Activated CD4-positive, alpha-beta T cell treated with anti-CD3 and anti-CD28 coated beads for 48 hours (primary cell): Measurements from ENCODE around the gene SVIL.
"Not testable (repeated sequence)": the region's sequence is repeated elsewhere in the genome, so short reads cannot be mapped to it uniquely, and the experiment has no call there.

Experiments used
- DNase-seq: peaks from one replicate; pipeline ENCODE4 v3.0.0-alpha.2; 2020

The SVIL gene

GRCh38 chr10:29648114-29648982, 13.6 kb upstream of the SVIL start:
- peak; percentile 40 for DNase-seq

- no peak for DNase-seq
Measured at GRCh38 chr10:29647478-29647877, 12.7 kb upstream of the SVIL start.

DNA sequence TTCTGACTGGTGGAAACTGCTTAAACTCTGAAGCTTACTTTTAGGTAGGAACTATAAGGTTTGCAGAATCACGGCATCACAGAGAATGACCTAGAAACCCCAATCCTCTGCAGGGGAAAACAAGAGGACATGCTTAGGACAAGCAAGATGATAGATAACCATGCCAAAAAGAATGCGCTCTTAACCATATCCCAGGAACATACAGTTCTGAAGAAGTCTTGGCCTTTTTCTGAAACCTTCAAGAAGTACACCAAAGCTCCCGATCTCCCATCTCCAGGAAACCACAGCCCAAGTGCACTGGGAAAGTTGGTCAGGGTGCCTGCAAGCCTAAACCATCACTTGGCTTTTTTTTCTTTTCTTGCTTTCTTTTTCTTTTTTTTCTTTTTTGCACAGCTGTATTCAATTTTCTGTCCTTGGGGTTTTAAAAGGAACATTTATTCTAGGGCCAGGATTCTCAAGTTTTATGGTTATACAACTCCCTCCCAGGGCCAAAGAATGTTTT, 12.2 kb upstream of the SVIL start:
- no peak for DNase-seq

DNA sequence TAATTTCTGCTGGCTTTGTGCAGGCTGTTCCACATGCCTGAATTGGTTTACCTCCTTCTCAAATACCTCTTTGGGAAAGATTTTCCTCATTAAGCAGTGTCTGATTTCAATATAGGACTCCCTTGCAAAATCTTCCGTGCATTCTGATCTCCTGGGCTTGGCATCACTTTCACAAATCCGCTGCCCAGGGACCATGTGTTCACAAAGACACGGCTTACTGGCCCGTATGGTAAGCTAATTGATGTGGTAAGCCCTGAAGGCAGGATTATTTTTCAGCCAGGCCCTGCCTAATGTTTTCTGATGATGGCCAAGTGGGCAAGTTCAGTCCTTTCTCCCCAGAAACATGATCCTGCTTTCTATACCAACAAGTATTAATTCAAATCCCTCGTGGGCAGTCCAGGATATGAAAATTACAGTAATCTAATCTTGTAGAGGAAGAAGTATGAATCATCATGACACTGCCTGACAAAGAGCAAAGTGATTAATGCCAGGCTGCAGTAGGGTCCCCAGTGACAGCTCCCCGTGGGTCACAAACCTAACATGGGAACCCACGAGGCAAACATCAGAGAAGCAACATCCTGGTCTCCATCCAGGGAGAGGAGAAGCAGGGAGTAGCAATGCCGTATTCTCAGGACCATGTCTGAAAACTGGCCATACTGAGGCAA, 11.6 kb upstream of the SVIL start:
- DNase-seq = peak; percentile 13

- no peak for DNase-seq
Measured at GRCh38 chr10:29643771-29644501, 9.2 kb upstream of the SVIL start.

- DNase-seq = no peak
Measured at GRCh38 chr10:29642990-29643389, 8.2 kb upstream of the SVIL start.

- no peak for DNase-seq
Measured at GRCh38 chr10:29637537-29637936, 2.8 kb upstream of the SVIL start.

- DNase-seq = no peak
Measured at GRCh38 chr10:29636178-29636577, 1.4 kb upstream of the SVIL start.

DNA sequence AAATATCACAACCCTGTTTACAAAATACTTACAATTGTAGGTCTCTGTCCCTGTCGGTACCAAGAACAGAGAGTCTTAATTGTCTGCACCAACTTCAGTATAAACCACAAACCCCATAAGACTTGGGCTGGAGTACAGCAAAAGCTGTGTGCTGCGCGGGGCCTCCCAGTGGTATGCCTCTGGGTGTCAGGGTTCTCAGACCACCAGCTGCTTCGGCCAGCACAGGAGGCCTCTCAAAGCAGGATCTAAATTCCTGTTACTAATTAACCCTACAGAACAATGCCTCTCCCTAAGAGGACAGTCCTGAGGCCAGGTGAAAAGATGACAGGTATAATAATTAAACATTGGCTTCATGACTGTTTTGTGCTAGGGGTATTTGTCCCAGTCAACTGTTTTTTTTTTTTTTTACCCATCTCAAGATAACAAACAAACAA, 957 bp upstream of the SVIL start:
- no peak for DNase-seq

DNA sequence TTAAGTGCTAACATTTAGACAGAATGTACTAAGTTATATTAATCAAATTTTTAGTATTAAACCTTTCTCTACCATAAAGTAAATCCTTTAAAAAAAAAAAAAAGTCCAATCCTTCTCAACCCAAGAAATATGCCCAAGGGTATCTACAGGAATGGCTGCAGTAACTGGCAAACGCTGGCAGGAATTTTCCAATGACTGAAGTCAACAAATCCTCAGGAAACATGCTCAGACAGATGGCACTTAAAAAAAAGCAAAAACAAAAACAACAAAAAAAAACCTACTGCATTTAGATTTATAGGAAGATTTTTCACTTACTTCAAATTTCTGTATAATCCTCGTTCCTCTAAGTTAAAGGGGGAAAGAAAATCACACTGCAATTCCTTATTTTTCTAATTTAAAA, 666 bp downstream of the SVIL start:
- no peak for DNase-seq

DNA sequence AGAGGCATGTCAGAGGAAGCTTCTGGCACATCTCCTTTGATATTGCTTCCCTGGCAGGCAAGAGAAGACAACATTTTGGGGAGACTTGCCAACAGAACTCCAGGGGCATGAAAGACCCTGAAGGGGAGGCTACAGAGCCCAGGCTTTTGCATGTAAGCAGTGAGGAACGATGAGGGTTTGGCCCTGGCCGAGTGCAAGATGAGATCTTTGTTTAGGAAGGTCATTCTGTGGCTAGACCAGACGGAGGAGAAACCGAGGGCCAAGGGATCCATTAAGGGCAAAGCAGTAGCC, 3.8 kb downstream of the SVIL start:
- DNase-seq = no peak

DNA sequence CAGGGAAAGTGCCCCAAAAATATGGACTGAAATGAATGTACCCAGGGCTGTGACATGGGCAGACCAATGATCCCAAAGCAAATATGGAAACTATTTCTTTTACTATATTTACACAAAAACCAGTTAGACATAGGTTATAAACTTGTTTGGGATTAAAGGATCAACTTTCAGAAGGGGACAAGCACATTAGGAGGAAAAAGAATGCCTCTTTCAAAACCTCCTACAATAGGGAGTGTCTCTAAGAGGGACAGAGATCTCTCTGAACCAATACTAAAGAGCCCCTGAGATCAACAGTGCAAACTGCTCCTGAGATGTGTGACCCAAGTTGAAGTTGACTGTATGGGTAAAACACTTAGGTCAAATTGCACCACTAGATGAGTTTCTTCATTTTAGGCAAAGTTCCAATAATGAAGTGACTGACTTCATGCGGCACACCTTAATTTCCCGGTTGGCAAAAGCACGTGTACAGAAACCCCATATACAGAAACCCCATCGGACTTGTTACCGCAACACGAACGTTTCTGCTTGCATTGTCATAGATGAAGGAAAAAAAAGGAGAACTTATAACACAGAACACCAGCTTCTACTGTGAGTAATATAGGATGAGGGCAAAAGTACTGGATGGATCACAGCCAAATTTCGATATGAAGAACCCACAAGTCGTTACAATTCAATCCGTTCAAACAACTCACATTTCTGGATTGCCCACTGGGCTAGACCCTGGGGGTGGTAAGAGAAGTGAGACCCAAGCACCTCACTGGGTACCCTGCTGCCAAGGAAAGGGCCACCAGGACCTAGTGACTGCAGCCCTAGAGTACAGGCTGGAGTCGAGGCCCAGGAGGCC, 4.3 kb downstream of the SVIL start:
- DNase-seq = no peak

- no peak for DNase-seq
Measured at GRCh38 chr10:29628912-29629526, 5.8 kb downstream of the SVIL start.

DNA sequence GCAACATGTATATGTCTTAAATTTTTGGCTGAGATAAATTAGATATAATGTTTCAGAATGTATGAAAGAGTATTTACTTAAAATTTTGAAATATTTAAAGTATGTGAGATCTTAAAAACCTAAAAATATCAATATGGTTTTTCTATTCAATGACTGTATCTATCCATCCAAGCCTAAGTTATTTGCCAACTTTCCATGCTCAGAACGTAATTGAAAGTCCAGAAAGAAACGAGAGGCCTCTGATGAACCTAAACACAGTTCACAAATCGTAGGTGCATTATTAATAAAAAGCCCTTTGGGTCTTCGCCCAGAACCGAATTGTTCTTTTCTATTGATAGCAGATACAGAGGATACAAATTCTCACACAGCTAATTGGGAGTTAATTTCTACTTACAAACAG, 6.5 kb downstream of the SVIL start:
- no peak for DNase-seq

DNA sequence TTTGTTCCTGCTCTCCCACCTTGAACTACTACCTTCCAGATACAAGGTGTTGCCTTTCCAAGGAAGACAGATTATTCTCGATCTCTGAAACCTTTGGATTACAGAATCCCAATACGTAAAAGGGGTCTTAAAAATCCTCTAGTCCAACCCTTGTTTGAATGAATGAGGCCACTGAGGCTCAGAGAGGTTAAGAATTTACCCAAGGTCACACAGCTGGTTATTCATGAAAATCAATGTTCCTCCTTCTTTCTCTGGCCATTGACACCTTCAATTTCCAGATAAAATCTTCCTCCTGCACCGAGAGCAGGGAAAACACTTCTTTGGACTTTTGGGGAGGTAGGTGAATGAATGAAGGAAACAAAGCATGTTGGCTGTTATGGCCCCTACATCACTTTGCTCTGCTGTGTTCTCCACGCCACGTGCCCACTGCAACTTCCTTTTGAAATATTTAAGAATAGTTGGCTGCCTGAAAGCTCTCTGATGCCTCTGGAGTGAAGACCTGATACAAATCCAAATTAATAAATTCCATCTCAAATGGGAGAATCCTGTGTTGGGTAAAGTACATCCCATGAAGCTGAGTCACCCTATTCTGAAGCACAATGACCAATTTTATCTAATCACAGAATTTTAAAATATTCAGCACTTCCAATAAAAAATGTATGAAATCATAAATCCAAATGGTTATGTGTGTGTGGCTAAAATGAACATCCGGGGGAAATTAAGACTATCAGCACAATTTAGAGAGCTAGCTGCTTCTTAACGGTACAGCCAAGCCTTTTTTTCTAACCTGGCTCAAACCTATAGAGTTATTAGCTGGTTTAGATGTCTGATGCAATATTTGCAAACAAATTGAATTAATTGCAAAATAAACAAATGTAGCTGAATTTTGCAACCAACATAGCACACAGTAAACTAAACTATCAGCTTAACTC, 7.3 kb downstream of the SVIL start:
- no peak for DNase-seq

- not testable (repeated sequence) for DNase-seq
Measured at GRCh38 chr10:29624357-29624756, 10.4 kb downstream of the SVIL start.

DNA sequence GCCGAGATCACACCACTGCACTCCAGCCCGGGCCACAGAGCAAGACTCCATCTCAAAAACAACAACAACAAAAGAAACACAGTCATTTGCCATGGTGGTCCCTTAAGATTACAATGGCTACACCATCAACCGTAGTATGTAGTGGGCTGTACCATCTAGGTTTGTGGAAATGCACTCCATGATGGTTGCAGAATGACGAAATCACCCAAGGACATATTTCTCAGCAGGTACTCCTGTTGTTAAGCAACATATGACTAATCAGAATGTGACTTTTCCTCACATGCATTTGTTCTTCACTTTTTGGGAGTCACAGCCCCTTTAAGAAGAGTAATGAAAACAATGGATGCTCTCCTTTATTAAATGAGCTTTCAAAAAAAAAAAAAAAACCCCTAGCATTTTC, 11.0 kb downstream of the SVIL start:
- no peak for DNase-seq

DNA sequence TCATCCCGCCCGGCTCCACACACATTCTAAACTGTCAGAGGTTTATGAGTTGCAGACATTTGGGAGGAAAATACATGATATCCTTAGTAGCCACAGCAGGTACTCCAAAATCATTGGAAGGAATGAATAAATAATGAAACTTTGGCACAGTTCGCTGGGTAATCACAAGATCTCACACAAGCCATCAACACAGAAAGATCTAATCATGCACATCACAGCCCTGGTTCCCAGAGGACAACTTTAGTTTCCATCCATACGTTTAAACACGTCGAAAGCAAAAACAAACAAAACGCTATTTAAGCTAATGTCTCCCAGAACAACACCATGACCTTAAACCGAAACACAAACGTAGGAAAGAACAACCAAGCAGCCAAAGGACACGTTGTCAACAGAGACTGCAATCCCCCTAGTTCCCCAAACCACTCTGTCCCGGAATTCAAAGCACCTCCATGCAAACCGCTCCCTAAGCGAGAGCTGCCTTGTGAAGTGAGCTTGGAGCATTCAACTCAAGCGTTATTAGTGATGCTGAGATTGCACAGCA, 12.3 kb downstream of the SVIL start:
- no peak for DNase-seq

- DNase-seq = no peak
Measured at GRCh38 chr10:29621161-29621560, 13.6 kb downstream of the SVIL start.

GRCh38 chr10:29620112-29620690, 14.6 kb downstream of the SVIL start:
- DNase-seq = no peak
